NB4 (cell line): Measurements from ENCODE around the gene C1orf174.

ENCODE experiments used
- CTCF ChIP-seq: IDR thresholded peaks from one replicate; pipeline ENCODE4 v1.5.1; 2012; ENCODE audit warnings: low read depth, low read length
- POLR2A ChIP-seq: IDR thresholded peaks from 2 replicates; pipeline ENCODE4 v1.6.1; 2011; ENCODE audit warnings: mild to moderate bottlenecking; ENCODE audit not compliant: insufficient read length; ENCODE audit errors: extremely low read depth

GRCh38 chr1:3886691-3887090 is 13.4 kb downstream of the C1orf174 start:
- TF ChIP-seq CTCF (no peak), POLR2A (no peak)
